Activated T-helper 2 cell treated with anti-CD3 and anti-CD28 coated beads, Interferon-gamma antibody, Interleukin-2, Interleukin-4, amounts not matched to agents 10 μg/mL and 5 μg/mL and 100 μg/mL, durations not matched to agents 14 hours and 24 hours and 36 hours (primary cell): Measurements from ENCODE around the gene SP9. TPM values are rescaled to one million over a fixed set of nuclear protein-coding genes. Genes with fewer than 3 reads are reported as not detected.

Experiments
- DNase-seq: peaks from one replicate; pipeline ENCODE4 v3.0.0; 2021; ENCODE audit warnings: low spot score
- H3K27ac Mint-ChIP-seq: one replicate; pipeline ENCODE4 v1.8.0; 2021; ENCODE audit warnings: mixed read lengths
- H3K27me3 Mint-ChIP-seq: one replicate; pipeline ENCODE4 v1.8.0; 2021; ENCODE audit warnings: low read depth, mixed read lengths
- H3K36me3 Mint-ChIP-seq: one replicate; pipeline ENCODE4 v1.8.0; 2021; ENCODE audit warnings: low read depth, mixed read lengths
- H3K4me1 Mint-ChIP-seq: one replicate; pipeline ENCODE4 v1.8.0; 2021; ENCODE audit warnings: low read depth, mixed read lengths
- H3K4me3 Mint-ChIP-seq: one replicate; pipeline ENCODE4 v1.8.0; 2021; ENCODE audit warnings: low read depth, mild to moderate bottlenecking, moderate library complexity, mixed read lengths
- H3K9me3 Mint-ChIP-seq: one replicate; pipeline ENCODE4 v1.8.0; 2021; ENCODE audit warnings: mixed read lengths
- intact Hi-C: fragments of 100-400 bp; cut with micrococcal nuclease; formaldehyde crosslinking; loops from one replicate; pipeline ENCODE4 v1.15.1; 2023
- total RNA-seq: library from RNA; stranded (reverse); gene quantifications from 2 replicates; pipeline ENCODE4 v1.2.3, GENCODE V29; 2022

SP9 gene
- total RNA-seq, 1 donor from 2014 or later: not detected

DNA sequence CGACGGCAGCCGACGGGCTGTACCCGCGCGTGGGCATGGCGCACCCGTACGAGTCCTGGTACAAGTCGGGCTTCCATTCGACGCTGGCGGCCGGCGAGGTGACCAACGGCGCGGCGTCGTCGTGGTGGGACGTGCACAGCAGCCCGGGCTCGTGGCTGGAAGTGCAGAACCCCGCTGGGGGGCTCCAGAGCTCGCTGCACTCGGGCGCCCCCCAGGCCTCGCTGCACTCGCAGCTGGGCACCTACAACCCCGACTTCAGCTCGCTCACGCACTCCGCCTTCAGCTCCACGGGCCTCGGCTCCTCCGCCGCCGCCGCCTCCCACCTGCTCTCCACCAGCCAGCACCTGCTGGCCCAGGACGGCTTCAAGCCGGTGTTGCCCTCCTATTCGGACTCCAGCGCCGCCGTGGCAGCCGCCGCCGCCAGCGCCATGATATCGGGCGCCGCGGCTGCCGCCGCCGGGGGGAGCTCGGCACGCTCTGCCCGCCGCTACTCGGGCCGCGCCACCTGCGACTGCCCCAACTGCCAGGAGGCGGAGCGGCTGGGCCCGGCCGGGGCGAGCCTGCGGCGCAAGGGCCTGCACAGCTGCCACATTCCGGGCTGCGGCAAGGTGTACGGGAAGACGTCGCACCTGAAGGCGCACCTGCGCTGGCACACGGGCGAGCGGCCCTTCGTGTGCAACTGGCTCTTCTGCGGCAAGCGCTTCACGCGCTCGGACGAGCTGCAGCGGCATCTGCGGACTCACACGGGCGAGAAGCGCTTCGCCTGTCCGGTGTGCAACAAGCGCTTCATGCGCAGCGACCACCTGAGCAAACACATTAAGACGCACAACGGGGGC lies 2.0 kb downstream of the SP9 start:
- intact Hi-C loops: loop anchor here (5.0 to 10.0 kb wide), 3 partner anchors 1741 to 1826 kb away; partner anchors contain the start of genes HOXD8 and HOXD9
- Mint-ChIP-seq H3K27ac (no peak overlapping the region), H3K27me3 (peaks cover 62% of the 10 kb centered on the region), H3K4me1 (peaks cover 32% of the 10 kb centered on the region), H3K36me3 (no peaks in the 10 kb centered on the region), H3K4me3 (peak overlapping the region; percentile 17), H3K9me3 (no peaks in the 10 kb centered on the region)
- no peak for DNase-seq

DNA sequence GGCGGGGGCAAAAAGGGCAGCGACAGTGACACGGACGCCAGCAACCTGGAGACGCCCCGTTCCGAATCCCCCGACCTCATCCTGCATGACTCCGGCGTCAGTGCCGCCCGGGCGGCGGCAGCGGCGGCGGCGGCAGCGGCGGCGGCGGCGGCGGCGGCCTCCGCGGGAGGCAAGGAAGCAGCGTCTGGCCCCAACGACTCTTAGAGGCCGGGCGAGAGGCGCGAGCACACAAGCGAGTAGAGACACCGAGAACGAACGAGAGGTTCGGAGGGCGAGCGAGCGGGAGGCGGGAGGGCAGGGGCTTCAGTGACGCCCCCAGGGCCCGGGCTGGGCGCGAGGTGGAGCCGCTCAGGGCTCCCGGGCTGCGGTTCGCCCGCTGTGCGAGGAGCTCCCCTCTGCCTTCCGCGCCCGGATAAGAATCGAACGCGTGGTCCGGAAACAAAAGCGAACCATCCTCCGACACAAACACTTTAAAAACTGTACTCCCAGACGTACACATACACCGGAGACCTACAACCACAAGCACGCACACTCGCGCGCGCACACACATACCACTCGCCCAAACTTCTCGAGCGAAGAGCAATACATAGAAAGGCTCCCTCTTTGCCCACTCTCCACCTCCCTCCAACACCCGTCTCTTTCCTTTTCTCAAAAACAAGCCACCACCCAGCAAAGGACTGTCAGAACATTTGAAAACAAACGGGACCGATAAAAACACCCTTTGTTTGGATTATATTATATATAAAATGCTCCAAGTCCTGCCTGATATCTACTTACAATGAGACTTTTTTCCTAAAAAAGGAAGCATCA lies 2.8 kb downstream of the SP9 start:
- peak overlapping the region; percentile 73 for H3K4me3 Mint-ChIP-seq
- no peaks in the 10 kb centered on the region for H3K36me3 Mint-ChIP-seq
- H3K27me3 Mint-ChIP-seq: peaks cover 56% of the 10 kb centered on the region
- H3K4me1 Mint-ChIP-seq: peaks cover 32% of the 10 kb centered on the region
- H3K9me3 Mint-ChIP-seq: no peaks in the 10 kb centered on the region
- no peak overlapping the region for H3K27ac Mint-ChIP-seq
- DNase-seq: no peak
- intact Hi-C loops: loop anchor here (5.0 to 10.0 kb wide), 3 partner anchors 1740 to 1825 kb away; partner anchors contain the start of genes HOXD8 and HOXD9

DNA sequence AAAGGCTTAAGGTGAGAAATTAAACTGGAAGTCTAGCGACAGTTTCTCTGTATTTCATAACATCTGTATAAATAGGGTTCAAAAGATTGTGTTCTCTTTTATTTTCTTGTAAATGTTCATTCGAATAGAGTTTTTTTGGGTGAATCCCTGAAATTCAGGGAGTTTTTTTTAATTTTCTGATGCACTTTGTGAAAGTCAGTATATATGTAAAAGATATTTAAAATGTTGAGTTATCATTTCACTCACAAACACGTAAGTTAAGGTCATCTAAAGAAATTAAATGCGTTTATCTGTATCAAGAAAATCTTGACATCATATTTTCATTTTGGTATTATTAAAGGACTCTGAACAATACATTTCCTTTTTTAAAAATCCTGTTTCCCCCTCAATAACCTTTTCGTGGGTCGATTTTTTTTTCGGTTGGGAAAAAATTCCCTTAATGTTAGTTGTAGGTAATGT lies 3.4 kb downstream of the SP9 start:
- intact Hi-C loops: loop anchor here (5.0 to 10.0 kb wide), 3 partner anchors 1739 to 1824 kb away; partner anchors contain the start of genes HOXD8 and HOXD9
- peaks cover 56% of the 10 kb centered on the region for H3K27me3 Mint-ChIP-seq
- H3K9me3 Mint-ChIP-seq: no peaks in the 10 kb centered on the region
- peaks cover 31% of the 10 kb centered on the region for H3K4me1 Mint-ChIP-seq
- no peaks in the 10 kb centered on the region for H3K36me3 Mint-ChIP-seq
- H3K4me3 Mint-ChIP-seq: peak overlapping the region; percentile 73
- no peak for DNase-seq
- H3K27ac Mint-ChIP-seq: no peak overlapping the region

DNA sequence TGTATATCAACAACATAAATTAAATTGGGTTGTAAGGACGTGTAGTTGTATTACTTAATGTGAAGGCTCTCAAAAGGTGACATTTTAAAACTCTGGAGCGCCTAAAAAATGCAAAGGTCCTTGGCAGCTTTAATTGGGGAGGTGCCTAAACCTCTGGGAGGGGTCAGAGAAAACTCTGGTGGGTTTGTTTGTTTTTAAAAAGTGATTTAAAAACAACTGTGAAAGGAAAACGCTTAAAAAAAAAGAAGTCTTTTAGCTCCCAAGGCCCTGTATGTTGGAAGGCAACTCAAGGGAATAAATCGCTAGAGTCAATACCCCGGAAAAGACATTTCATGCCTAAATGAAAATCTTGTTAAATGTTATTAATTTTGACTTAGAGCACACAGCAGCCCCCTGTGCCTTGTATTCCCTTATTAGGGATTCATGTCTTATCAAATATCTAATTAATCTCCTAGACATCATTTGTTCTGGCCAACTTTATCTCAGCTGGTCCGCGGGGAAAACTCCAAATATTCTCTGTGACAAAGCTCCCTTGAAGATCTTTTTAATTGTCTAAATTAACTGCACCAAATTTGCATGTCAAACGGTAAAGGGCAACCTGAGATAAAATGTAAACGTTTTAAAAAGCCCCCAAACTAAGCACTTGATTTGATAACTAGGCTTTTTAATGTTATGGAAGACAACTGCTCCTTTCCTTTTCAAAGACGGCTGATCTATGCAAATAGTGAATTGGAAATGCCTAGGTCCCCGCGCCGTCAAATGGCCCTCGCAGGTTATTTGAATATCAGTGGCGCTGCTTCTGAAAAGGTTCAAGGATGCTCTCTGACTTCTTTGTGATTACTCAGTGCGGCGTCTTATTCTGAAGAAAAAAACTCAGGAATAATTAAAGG lies 4.2 kb downstream of the SP9 start:
- Mint-ChIP-seq H3K36me3 (no peaks in the 10 kb centered on the region), H3K27ac (no peak overlapping the region), H3K9me3 (no peaks in the 10 kb centered on the region), H3K27me3 (peaks cover 54% of the 10 kb centered on the region), H3K4me3 (no peak overlapping the region), H3K4me1 (peaks cover 31% of the 10 kb centered on the region)
- intact Hi-C loops: loop anchor here (5.0 to 10.0 kb wide), 3 partner anchors 1738 to 1823 kb away; partner anchors contain the start of genes HOXD8 and HOXD9
- DNase-seq: no peak

DNA sequence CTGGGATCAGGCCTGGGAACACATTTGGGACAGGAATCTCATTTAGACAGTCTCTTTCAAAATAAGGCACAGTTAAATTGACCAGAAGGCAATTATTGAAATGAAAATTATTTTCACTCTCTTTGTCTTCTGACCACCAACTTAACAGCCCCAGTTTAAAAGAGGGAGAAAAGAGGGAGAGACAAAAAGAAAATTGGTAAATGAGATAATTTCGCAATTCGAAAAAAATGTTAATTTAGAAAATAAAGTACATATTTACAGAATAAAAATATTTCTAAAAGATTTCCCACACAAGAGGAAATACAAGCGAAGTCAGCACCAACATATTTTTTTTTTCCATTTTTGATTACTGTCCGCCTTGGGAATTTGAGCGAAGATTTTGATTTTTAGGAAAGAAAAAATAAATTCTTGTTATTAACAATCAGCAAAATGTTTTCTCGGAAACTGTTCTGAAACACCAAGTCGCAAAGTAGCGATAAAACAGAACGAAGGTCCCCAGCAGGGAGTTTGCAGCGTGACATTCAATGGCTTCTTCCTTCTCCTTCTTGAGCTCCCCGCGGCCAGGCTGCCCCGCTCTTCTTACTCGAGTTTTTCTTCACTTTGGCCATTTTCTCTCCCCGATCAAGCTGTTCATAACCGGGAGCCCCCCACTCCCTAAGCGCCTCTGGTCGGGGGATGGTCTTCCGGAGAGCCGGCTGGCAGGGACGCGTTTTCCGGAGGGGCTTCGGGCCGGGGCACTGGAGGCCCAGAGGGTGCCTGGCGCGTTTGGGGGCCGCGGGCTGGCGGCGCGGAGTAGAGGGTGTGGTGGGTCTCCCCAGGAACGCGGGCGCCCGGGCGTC lies 5.0 kb downstream of the SP9 start:
- intact Hi-C loops: loop anchor here (2.0 to 10.0 kb wide), 5 partner anchors 13 to 1823 kb away; partner anchors contain the start of genes HOXD8 and HOXD9
- peaks cover 56% of the 10 kb centered on the region for H3K27me3 Mint-ChIP-seq
- H3K27ac Mint-ChIP-seq: no peak overlapping the region
- no peak overlapping the region for H3K4me3 Mint-ChIP-seq
- no peak for DNase-seq
- no peaks in the 10 kb centered on the region for H3K36me3 Mint-ChIP-seq
- H3K9me3 Mint-ChIP-seq: no peaks in the 10 kb centered on the region
- H3K4me1 Mint-ChIP-seq: peaks cover 33% of the 10 kb centered on the region

DNA sequence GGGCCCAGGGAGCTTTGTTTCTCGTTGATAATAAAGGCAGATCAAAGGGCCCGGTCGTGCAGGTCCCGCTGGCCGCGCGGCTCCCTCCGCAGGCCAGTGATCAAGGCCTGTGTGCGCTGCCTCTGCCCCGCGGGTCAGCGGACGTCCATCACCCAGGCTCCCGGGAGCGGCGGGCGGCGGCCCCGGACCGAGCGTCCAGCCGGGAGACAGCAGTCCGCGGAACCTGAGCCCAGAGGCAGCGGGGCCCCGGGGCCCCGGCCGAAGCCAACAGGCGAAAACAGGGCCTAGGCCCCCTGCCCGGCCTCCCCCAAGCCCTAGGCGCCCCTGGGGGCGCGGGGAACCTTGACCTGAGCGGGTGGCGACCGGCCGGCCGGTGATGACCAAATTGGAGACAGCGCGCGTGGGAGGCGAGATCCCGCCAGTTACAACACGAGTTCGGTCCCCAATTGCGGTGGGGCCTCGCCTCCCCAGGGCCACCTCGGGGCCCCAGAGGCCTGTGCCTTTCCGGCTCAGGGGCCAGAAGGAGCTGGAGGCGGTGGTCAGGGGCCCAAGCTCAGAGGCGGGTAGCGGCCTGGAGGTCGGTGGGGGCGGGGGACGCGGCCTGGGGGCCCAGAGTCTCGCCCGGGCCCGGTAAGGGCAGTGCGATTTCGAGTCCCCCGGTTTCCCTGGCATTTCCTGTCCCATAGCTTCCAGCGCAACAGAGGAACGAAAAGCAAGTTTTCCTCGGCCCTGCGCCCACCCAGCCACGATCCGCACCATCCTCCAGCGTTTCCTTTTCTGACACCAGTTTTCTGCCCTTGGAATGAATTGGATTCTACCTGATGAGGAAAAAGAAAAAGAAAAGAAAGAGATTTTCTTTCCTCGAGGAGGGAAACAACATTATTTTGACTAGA lies 5.9 kb downstream of the SP9 start:
- no peak for DNase-seq
- Mint-ChIP-seq H3K27me3 (peaks cover 58% of the 10 kb centered on the region), H3K4me3 (no peak overlapping the region), H3K4me1 (peaks cover 29% of the 10 kb centered on the region), H3K27ac (no peak overlapping the region), H3K9me3 (no peaks in the 10 kb centered on the region), H3K36me3 (no peaks in the 10 kb centered on the region)
- intact Hi-C loops: loop anchor here (1.0 to 10.0 kb wide), 3 partner anchors 14 to 938 kb away; no protein-coding TSS in a partner anchor

DNA sequence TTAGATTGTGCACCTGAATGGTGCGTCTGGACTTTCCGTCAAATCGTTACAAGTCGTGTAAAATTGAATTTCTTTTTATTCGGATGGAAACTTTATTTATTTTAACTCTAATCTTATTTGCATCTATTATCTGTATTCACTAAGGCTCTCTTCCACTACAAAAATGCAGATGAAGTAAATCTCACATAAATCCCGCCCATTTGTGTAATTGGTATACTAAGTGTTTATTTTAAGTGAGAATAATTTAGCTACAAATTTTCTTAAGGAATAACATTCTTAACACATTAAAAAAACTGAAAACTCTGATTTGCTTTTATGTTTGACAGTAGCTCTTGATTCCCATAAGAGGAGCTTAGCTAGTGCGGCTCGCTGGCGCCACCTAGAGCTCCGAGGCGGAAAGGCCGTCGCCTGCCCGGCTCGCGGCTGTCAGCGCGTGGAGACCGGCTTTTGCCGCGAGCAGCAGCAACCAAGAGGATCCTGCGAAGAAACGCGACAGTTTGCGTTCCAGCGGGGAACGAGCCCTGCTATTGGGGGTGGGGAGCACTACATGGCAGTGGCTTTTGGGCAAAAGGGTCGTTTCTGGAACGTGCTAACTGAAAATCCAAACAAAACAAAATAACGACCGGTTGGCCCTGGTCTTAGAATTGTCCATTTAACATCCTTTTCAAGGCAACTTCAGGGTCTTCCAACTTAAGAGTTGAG lies 6.7 kb downstream of the SP9 start:
- Mint-ChIP-seq H3K4me3 (peak overlapping the region; percentile 72), H3K27me3 (peaks cover 61% of the 10 kb centered on the region), H3K27ac (peak overlapping the region; percentile 77), H3K9me3 (no peaks in the 10 kb centered on the region), H3K4me1 (peaks cover 29% of the 10 kb centered on the region), H3K36me3 (no peaks in the 10 kb centered on the region)
- DNase-seq: peak; percentile 82
- intact Hi-C loops: loop anchor here (1.0 to 10.0 kb wide), 3 partner anchors 15 to 939 kb away; no protein-coding TSS in a partner anchor

DNA sequence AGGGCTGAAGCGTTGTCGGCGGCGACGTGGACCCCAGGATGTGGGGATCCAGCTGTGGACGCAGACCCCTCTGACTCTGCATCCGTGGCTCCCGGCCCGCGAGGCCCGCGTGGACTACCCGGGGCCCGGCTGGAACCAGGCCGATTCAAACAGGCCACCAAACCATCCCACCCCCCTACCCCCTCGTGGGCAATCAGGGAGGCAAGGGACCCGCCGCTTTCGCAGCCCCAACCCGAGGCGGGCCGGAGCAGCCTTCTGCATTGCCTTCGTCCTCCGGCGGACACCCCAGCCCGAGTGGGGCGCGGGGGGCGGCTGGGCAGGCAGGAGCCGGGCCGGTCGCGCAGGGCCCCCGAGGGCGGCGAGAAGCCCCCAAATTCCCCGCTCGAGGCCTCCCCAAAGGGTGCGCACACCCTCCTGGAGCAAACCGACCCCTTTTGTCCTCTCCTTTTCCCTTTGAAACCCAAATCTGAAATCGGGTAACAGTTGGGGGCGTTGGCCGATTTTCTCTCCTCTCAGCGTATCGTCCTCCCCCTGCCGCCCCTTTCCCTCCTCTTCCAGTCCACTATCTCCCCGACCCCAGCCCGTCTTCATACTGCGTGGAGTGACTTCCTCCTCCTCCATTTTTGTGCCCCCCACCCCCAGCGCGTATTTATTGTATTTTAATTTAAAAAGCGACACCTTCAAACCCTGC lies 7.4 kb downstream of the SP9 start:
- Mint-ChIP-seq H3K4me3 (peak overlapping the region; percentile 52), H3K9me3 (no peaks in the 10 kb centered on the region), H3K36me3 (no peaks in the 10 kb centered on the region), H3K27me3 (peaks cover 67% of the 10 kb centered on the region), H3K4me1 (peaks cover 29% of the 10 kb centered on the region), H3K27ac (no peak overlapping the region)
- no peak for DNase-seq
- intact Hi-C loops: loop anchor here (1.0 to 10.0 kb wide), 3 partner anchors 15 to 940 kb away; no protein-coding TSS in a partner anchor

DNA sequence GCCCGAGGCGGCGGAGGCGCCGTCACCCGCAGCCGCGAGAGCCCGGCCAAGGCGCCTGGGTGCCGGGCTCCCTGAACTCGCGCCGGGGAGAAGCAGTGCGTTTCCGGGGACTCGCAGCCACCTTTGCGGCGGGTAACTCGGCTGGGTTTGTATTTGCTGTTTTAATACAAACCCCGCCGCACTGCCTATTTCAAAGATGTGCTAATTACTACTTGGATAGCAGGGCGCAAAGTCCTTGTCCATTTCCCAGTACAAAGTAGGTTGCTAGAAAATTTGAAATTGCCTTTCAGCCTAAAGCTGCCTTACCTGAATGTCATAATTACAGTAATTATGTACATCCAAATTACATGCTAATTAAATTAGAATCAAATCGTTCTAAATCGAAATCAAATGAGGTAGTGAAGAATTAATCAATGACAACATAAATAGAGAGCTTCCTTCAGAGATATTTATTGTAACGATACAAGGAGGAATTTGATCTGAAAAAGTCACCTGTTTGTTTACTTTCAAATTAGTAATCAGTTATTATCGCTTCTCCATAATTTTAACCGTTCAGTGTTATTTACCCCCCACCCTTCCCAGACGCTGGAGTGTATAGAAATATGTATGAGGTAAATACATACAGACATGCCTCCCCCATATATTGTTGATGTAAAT lies 8.1 kb downstream of the SP9 start:
- peaks cover 64% of the 10 kb centered on the region for H3K27me3 Mint-ChIP-seq
- peak overlapping the region; percentile 52 for H3K4me3 Mint-ChIP-seq
- peaks cover 26% of the 10 kb centered on the region for H3K4me1 Mint-ChIP-seq
- no peaks in the 10 kb centered on the region for H3K9me3 Mint-ChIP-seq
- intact Hi-C loops: loop anchor here (10.0 kb wide), 1 partner anchor 188 kb away; no protein-coding TSS in a partner anchor
- H3K27ac Mint-ChIP-seq: no peak overlapping the region
- no peak for DNase-seq
- no peaks in the 10 kb centered on the region for H3K36me3 Mint-ChIP-seq
